Measurements from ENCODE around the gene CLDN14.

CLDN14 gene

GRCh38 chr21:36509973-36510664 is 30.2 kb upstream of the CLDN14 start:
- no peak for DNase-seq
- Mint-ChIP-seq H3K9me3 (no peaks in the 10 kb centered on the region), H3K4me1 (ENCODE audit: low read depth) (peaks cover 8% of the 10 kb centered on the region), H3K27me3 (peaks cover 7% of the 10 kb centered on the region), H3K27ac (no peak overlapping the region), H3K36me3 (ENCODE audit: low read depth) (no peaks in the 10 kb centered on the region), H3K4me3 (no peak overlapping the region)

GRCh38 chr21:36508948-36509347 is 29.0 kb upstream of the CLDN14 start:
- Mint-ChIP-seq H3K36me3 (ENCODE audit: low read depth) (no peaks in the 10 kb centered on the region), H3K4me3 (no peak overlapping the region), H3K4me1 (ENCODE audit: low read depth) (peaks cover 8% of the 10 kb centered on the region), H3K9me3 (no peaks in the 10 kb centered on the region), H3K27me3 (peaks cover 11% of the 10 kb centered on the region), H3K27ac (no peak overlapping the region)
- no peak for DNase-seq

DNA sequence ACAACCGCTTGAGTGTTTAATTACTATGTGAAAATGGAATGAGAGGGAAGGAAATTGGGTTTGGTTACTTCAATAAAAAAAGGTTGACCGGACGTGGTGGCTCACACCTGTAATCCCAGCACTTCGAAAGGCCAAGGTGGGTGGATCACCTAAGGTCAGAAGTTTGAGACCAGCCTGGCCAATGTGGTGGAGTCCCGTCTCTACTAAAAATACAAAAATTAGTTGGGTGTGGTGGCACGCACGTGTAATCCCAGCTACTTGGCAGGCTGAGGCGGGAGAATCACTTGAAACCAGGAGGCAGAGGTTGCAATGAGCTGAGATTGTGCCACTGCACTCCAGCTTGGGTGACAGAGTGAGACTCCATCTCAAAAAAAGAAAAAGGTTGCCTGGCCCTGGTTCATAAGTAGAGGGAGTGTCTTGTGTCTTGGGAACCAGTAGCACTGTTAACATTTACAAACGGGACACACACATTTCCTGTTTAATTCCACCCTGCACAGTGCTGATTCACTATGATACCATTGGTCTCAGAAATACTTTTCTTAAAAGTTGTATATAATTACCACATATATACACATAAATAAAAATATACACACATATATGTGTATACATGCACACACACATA is 27.6 kb upstream of the CLDN14 start:
- H3K9me3 Mint-ChIP-seq = no peaks in the 10 kb centered on the region
- H3K27ac Mint-ChIP-seq = no peak overlapping the region
- no peak overlapping the region for H3K4me3 Mint-ChIP-seq
- H3K4me1 Mint-ChIP-seq (ENCODE audit: low read depth) = peaks cover 8% of the 10 kb centered on the region
- peaks cover 12% of the 10 kb centered on the region for H3K27me3 Mint-ChIP-seq
- H3K36me3 Mint-ChIP-seq (ENCODE audit: low read depth) = no peaks in the 10 kb centered on the region
- DNase-seq = no peak

GRCh38 chr21:36506482-36506881 is 26.6 kb upstream of the CLDN14 start:
- no peaks in the 10 kb centered on the region for H3K9me3 Mint-ChIP-seq
- H3K36me3 Mint-ChIP-seq (ENCODE audit: low read depth) = no peaks in the 10 kb centered on the region
- H3K4me3 Mint-ChIP-seq = no peak overlapping the region
- H3K27ac Mint-ChIP-seq = no peak overlapping the region
- peaks cover 9% of the 10 kb centered on the region for H3K27me3 Mint-ChIP-seq
- peaks cover 4% of the 10 kb centered on the region for H3K4me1 Mint-ChIP-seq (ENCODE audit: low read depth)
- DNase-seq = no peak

GRCh38 chr21:36504067-36505058 is 24.4 kb upstream of the CLDN14 start:
- H3K4me3 Mint-ChIP-seq = no peak overlapping the region
- no peaks in the 10 kb centered on the region for H3K9me3 Mint-ChIP-seq
- DNase-seq = no peak
- no peaks in the 10 kb centered on the region for H3K36me3 Mint-ChIP-seq (ENCODE audit: low read depth)
- peaks cover 9% of the 10 kb centered on the region for H3K27me3 Mint-ChIP-seq
- H3K4me1 Mint-ChIP-seq (ENCODE audit: low read depth) = no peaks in the 10 kb centered on the region
- H3K27ac Mint-ChIP-seq = no peak overlapping the region

- peaks cover 1% of the 10 kb centered on the region for H3K9me3 Mint-ChIP-seq
- H3K4me1 Mint-ChIP-seq (ENCODE audit: low read depth) = no peaks in the 10 kb centered on the region
- no peak overlapping the region for H3K4me3 Mint-ChIP-seq
- peaks cover 9% of the 10 kb centered on the region for H3K27me3 Mint-ChIP-seq
- H3K27ac Mint-ChIP-seq = no peak overlapping the region
- no peaks in the 10 kb centered on the region for H3K36me3 Mint-ChIP-seq (ENCODE audit: low read depth)
- DNase-seq = no peak
These were observed 22.4 kb upstream of the CLDN14 start for GRCh38 chr21:36502365-36502764.

- no peak overlapping the region for H3K27ac Mint-ChIP-seq
- peaks cover 2% of the 10 kb centered on the region for H3K9me3 Mint-ChIP-seq
- DNase-seq = no peak
- no peak overlapping the region for H3K4me3 Mint-ChIP-seq
- no peaks in the 10 kb centered on the region for H3K4me1 Mint-ChIP-seq (ENCODE audit: low read depth)
- no peaks in the 10 kb centered on the region for H3K36me3 Mint-ChIP-seq (ENCODE audit: low read depth)
- H3K27me3 Mint-ChIP-seq = peaks cover 9% of the 10 kb centered on the region
These were observed 21.6 kb upstream of the CLDN14 start for GRCh38 chr21:36501589-36501892.

DNA sequence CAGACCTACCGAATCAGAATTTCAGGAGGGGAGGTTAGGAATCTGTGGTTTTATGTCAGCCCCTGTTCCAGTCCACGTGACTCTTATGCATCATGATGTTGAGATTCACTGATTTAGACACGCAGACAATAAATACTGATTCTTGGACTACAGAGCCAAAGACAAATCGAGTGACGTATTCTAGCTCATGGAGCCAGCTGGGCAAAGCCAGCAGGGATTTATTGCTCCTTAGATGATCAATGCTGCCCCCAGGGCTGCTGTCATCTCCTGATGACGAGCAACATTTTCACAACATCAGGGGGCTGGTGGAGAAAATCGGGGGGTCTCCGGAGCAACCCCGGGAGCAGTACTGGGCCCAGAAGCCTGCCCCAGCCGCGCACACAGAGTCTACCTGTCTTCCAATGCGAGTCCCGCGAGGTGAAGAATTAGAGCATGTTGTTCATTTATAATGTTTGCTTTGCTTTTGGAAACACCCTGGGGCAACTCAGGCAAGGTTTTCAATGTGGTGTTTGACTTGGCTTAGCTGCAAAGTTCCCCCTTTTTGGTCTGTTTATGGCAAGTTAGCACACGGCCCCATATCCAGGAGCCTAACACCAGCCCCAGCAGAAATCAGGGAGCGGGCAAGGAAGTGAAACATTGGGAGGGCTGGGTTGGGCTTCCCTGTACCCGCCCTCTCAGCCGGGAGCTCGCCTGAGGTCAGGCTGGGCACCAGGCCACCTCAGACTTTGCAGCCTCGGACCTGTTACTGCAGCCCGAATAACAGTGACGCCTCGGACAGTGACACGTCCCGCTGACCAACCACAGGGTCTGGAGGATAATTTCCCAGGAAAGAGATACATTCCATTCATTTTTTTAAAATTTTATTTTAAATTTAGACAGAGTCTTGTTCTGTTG is 19.9 kb upstream of the CLDN14 start:
- Mint-ChIP-seq H3K27ac (no peak overlapping the region), H3K36me3 (ENCODE audit: low read depth) (no peaks in the 10 kb centered on the region), H3K4me3 (no peak overlapping the region), H3K4me1 (ENCODE audit: low read depth) (no peaks in the 10 kb centered on the region), H3K27me3 (peaks cover 8% of the 10 kb centered on the region), H3K9me3 (peaks cover 2% of the 10 kb centered on the region)
- no peak for DNase-seq

DNA sequence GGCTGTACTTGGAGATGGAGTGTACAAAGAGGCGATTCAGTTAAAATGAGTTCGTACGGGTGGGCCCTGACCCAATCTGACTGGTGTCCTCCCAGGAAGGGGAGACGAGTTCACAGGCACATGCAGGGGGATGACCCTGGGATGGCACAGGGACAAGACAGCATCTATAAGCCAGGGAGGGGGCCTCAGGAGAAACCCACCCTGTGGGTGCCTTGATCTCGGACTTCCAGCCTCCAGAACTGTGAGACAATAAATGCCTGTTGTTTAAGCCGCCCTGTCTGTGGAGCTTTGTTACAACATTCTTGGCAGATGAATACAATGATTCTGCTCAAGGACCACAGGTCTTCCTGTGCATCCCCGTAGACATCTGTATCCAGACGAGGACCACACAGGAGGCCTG is 14.6 kb upstream of the CLDN14 start:
- no peak for DNase-seq
- Mint-ChIP-seq H3K27ac (no peak overlapping the region), H3K27me3 (peaks cover 10% of the 10 kb centered on the region), H3K4me3 (no peak overlapping the region), H3K36me3 (ENCODE audit: low read depth) (no peaks in the 10 kb centered on the region), H3K9me3 (peaks cover 2% of the 10 kb centered on the region), H3K4me1 (ENCODE audit: low read depth) (no peaks in the 10 kb centered on the region)

DNA sequence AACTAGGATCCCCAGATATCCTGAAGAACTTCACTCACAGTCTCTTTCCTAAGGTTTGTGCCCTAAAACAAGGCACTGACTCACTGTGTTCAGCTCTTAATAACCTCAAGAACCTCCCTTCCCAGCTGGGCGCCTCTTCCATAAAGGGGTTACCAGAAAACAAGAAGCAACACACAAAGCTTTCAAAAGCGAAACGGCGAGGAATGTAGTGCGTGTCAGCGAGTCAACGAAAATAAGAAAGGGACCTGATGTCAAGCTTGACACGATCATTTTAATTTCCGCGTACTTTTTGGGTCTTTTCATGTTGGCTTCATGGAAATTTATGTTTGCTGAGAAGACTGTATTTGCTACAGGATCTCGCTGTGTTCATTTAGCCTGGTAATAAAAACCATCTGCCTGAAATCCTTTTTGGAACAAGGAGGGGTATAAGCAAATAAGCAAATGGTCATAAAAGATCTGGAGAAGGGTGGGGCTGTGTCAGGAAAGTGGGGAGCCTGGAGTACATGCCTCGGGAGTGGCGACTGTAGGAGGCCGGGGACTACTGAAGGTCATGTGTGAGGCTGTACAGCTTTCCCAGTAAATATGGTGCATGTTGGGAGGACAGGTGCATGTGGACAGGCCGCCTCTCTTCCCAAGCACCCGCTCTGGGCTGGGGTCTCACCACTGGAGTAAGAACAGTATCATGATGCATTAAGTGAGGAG is 11.4 kb upstream of the CLDN14 start:
- H3K27ac Mint-ChIP-seq = no peak overlapping the region
- H3K9me3 Mint-ChIP-seq = no peaks in the 10 kb centered on the region
- H3K27me3 Mint-ChIP-seq = peaks cover 10% of the 10 kb centered on the region
- no peaks in the 10 kb centered on the region for H3K36me3 Mint-ChIP-seq (ENCODE audit: low read depth)
- no peaks in the 10 kb centered on the region for H3K4me1 Mint-ChIP-seq (ENCODE audit: low read depth)
- H3K4me3 Mint-ChIP-seq = no peak overlapping the region
- DNase-seq = no peak

DNA sequence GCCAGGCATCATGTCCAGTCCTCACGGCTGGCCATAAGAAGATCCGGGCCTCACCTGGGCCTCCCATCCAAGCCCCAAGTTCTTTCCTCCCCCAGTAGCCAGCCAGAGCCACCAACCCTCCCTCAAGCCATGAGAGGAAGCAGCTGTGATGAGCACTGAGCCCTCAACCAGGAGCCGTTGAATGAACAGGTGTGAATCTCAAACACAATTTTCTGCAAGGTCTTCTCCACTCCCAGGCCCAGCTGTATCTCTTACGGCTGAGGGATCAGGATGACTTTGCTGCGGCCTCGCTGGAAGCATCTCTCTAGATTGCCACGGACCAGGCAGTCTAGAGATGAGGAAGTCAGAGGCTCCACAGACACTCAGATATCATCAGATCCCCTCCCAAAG is 9.8 kb upstream of the CLDN14 start:
- no peak overlapping the region for H3K4me3 Mint-ChIP-seq
- no peak for DNase-seq
- H3K27me3 Mint-ChIP-seq = peaks cover 10% of the 10 kb centered on the region
- H3K9me3 Mint-ChIP-seq = no peaks in the 10 kb centered on the region
- no peaks in the 10 kb centered on the region for H3K4me1 Mint-ChIP-seq (ENCODE audit: low read depth)
- no peaks in the 10 kb centered on the region for H3K36me3 Mint-ChIP-seq (ENCODE audit: low read depth)
- H3K27ac Mint-ChIP-seq = no peak overlapping the region

DNA sequence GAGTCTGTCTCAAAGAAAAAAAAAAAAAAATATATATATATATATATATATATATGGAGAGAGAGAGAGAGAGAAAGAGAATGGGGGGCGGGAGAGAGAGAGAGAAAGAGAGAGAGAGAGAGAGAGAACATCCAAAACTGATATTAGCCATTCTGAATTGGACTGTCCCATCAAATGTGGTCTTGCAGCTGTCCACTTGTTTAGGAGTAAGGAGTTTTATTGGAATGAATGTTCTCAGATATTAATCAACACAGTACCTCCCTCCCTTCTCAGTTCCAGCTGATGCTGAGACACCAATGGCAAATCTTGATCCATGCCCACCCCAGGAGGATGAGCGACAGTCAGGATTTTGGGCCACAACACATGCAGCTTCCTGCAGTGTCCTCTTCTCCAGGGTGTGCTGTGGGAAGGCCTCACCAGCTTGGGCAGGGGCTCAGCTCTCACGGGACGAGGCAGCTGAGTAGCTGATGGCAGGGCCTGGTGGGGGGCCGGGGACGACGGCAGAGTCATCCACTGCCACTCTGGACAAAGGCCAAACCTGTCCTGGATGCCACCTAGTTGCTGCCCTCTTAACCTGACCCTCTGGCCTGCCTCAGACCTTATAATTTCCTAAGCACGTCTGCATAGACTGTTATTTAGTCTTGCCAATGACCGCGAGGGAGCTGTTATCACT is 9.3 kb upstream of the CLDN14 start:
- Mint-ChIP-seq H3K36me3 (ENCODE audit: low read depth) (no peaks in the 10 kb centered on the region), H3K27me3 (peaks cover 10% of the 10 kb centered on the region), H3K4me1 (ENCODE audit: low read depth) (no peaks in the 10 kb centered on the region), H3K27ac (no peak overlapping the region), H3K9me3 (no peaks in the 10 kb centered on the region), H3K4me3 (no peak overlapping the region)
- no peak for DNase-seq

DNA sequence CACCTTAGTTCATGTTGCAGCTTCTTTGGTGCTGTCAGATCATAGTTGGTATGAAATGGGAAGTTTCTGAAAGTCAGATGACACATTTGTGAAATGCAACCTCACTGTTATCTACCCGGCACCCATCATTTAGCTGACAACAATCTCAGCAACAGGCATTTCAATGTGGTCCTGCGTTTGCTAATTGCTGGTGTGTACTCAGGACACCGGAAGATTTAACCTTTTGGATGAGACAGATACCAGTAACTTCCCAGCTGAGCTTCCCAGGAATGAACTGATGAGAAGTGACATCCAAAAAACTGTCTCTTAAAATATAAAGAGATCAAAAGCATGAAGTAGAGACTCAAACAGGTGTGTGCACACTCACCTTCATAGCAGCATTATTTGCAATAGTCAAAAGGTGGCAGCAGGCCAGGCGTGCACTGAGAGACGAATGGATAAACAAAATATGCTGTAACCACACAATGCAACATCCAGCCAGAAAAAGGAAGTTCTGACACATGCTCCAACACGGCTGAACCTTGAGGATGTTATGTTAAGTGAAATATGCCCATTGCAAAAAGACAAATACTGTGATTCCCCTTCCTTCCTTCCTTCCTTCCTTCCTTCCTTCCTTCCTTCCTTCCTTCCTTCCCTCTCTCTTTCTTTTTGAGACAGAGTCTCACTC is 7.9 kb upstream of the CLDN14 start:
- peaks cover 10% of the 10 kb centered on the region for H3K27me3 Mint-ChIP-seq
- no peaks in the 10 kb centered on the region for H3K4me1 Mint-ChIP-seq (ENCODE audit: low read depth)
- no peak overlapping the region for H3K27ac Mint-ChIP-seq
- no peaks in the 10 kb centered on the region for H3K36me3 Mint-ChIP-seq (ENCODE audit: low read depth)
- DNase-seq = no peak
- H3K9me3 Mint-ChIP-seq = no peaks in the 10 kb centered on the region
- H3K4me3 Mint-ChIP-seq = no peak overlapping the region
